HL-60 (cell line): ENCODE measurements around the gene EHHADH.

Experiments
- CTCF ChIP-seq: IDR thresholded peaks from one replicate; pipeline ENCODE4 v1.5.1; 2011; ENCODE audit warnings: low read length, control low read depth, inconsistent platforms; ENCODE audit not compliant: insufficient read depth
- POLR2AphosphoS5 ChIP-seq: IDR thresholded peaks from 2 replicates; pipeline ENCODE4 v1.6.1; 2012; ENCODE audit warnings: low read depth
- REST ChIP-seq: IDR thresholded peaks from 2 replicates; pipeline ENCODE4 v1.6.1; 2012; ENCODE audit warnings: low read depth; ENCODE audit not compliant: insufficient replicate concordance
- SPI1 ChIP-seq: IDR thresholded peaks from 2 replicates; pipeline ENCODE4 v1.6.1; 2012; ENCODE audit warnings: low read depth, mild to moderate bottlenecking, borderline replicate concordance

- TF ChIP-seq CTCF (no peak), POLR2AphosphoS5 (no peak), REST (no peak), SPI1 (no peak)
Measured at GRCh38 chr3:185150561-185150960, 103.3 kb downstream of the EHHADH start.
